Heart right ventricle (tissue), 16 donors: Measurements from ENCODE around the gene BAIAP2L2. TPM values are rescaled to one million over a fixed set of nuclear protein-coding genes. Genes with fewer than 3 reads are reported as not detected.

ENCODE experiments used
- ATAC-seq, 8 donors: fragments of 200-7000 bp; cut with Tn5 transposase; one replicate each; pipeline ENCODE4 v1.9.1; 2020; ENCODE audit warnings: mild to moderate bottlenecking in 8 of 8, moderate library complexity in 8 of 8, moderate number of reproducible peaks in 1 of 8
- DNase-seq, 2 donors: peaks; one replicate each; pipeline ENCODE4 v3.0.0-alpha.2; 2020
- H3K27ac ChIP-seq, 10 donors: fragments of 200-600 bp; sonication (generic) in 2 of 10; one replicate each; pipeline versions ENCODE4 v1.5.0 to v1.8.0; 2020 to 2022; ENCODE audit warnings: mild to moderate bottlenecking in 3 of 10
- H3K27me3 ChIP-seq, 7 donors: fragments of 200-600 bp; one replicate each; pipeline ENCODE4 v1.8.0; 2021 to 2022; ENCODE audit warnings: mild to moderate bottlenecking in 2 of 7
- H3K36me3 ChIP-seq, 9 donors: fragments of 200-600 bp; sonication (generic) in 1 of 9; one replicate each; pipeline versions ENCODE4 v1.5.0 to v1.8.0; 2020 to 2022; ENCODE audit warnings: mild to moderate bottlenecking in 2 of 9
- H3K4me1 ChIP-seq, 9 donors: fragments of 200-600 bp; sonication (generic) in 1 of 9; one replicate each; pipeline versions ENCODE4 v1.5.0 to v1.8.0; 2020 to 2022; ENCODE audit warnings: mild to moderate bottlenecking in 4 of 9
- H3K4me3 ChIP-seq, 10 donors: fragments of 200-600 bp; sonication (generic) in 2 of 10; one replicate each; pipeline versions ENCODE4 v1.5.0 to v1.8.0; 2020 to 2022; ENCODE audit warnings: mild to moderate bottlenecking in 7 of 10, moderate library complexity in 2 of 10
- H3K9me3 ChIP-seq, 11 donors: fragments of 200-600 bp in 10 of 11; sonication (generic) in 2 of 11; one replicate each; pipeline versions ENCODE4 v1.5.0 to v1.8.0; 2013 to 2022; ENCODE audit warnings: mild to moderate bottlenecking in 2 of 11, control low read depth in 1 of 11, moderate library complexity in 1 of 11
- WGBS, 2 donors: extraction: QIAGEN DNeasy Blood & Tissue Kit; methylation state at CpG; one replicate each; pipeline ENCODE4 v1.1.7; 2013; ENCODE audit warnings: inconsistent platforms in 1 of 2; 5-methylcytosine and 5-hydroxymethylcytosine counted together
- intact Hi-C, 10 donors: fragments of 100-400 bp; cut with DNase I; formaldehyde crosslinking; loops; one replicate each; pipeline versions ENCODE4 v1.11.1 to v1.14.2; 2022
- polyA plus RNA-seq, 2 donors: library from polyadenylated mRNA; stranded (reverse); fragments of 200-250 nt; gene quantifications; one replicate each; pipeline ENCODE4 v1.2.3, GENCODE V29; 2013
- total RNA-seq, 10 donors: library from RNA; stranded (reverse); fragmentation: NEBNext Ultra II Directional in 3 of 10; extraction: Animal tissue kit (Norgen Biotek cat#: 25700) in 3 of 10; gene quantifications; one replicate each; pipeline versions ENCODE4 v1.2.1 to v1.2.4, GENCODE V29; 2021 to 2023
- TF ChIP-seq, protein P1 (sequence below), 9 donors: fragments of 200-600 bp; sonication (generic) in 2 of 9; IDR thresholded peaks; one replicate each; pipeline versions ENCODE4 v1.5.0 to v1.8.0; 2021 to 2022; ENCODE audit warnings: antibody characterized with exemption in 9 of 9, mild to moderate bottlenecking in 5 of 9, moderate library complexity in 1 of 9
- donor health status: Arrhythmogenic right ventricular cardiomyopathy.
- donor health status: ischemic (EF 13 %, LVEDD 7.1; RV severe dilation, severe dysfunction).
- donor health status: healthy with polysubstance abuse.
- donor health status: DM: no; HTN: yes; CAD: no.
- donor health status: DM: no; HTN: no; CAD: no.
- donor health status: ischemic (EF 25% LVEDD 6.9; RV normal size, moderate dysfunction).
- donor health status: ischemic (EF 25% LVEDD 5.7; RV mildly dilated, moderate dysfunction).
- donor health status: healthy.
- donor health status: DM: yes; HTN: yes; CAD: no.
- donor health status: Ischemic cardiomyopathy.
- donor health status: ischemic (EF 35%, LVEDD 5.7; RV mildly dilated, moderate dysfunction).
- donor health status: nonischemic (EF 11% LVEDD 7.7; RV severe dilation, severe dysfunction).
- donor health status: DM: yes; HTN: yes; CAD: no.
- donor health status: PGD.
- donor health status: ischemic (EF 29% LVEDD 5.4; RV normal size, mild dysfunction).
- donor health status: nonischemic (EF 23%, LVEDD 6.1; RV moderate dilation, normal function).

The BAIAP2L2 gene
- total and polyA plus RNA-seq, 12 donors, result 0.12 to 0.37 (median 0.21) TPM; not detected in 4

DNA sequence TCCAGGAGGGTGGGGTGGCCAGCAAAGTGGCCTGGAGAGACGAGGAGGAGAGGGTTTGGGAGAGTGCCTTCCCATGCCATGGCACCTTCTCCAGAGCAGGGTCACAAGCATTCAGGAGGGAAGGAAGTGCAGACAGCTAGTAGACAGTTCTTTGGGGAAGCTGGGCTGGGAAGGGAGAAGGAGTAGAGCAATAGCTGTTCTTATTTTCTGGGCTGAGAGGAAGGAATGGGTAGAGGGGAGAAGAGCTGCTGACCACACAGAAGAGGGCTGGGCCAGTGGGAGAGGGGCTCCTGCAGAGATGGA lies 68.0 kb downstream of the BAIAP2L2 start:
- H3K36me3 ChIP-seq, result no peaks in the 10 kb centered on the region
- H3K27me3 ChIP-seq, result no peaks in the 10 kb centered on the region
- no peaks in the 10 kb centered on the region for H3K9me3 ChIP-seq
- WGBS, 2 donors, result 55 to 65% methylated on average over 1 of the region's 1 CpG
- no peak overlapping the region for H3K4me3 ChIP-seq
- intact Hi-C loops, result no loop called here
- no peak overlapping the region for H3K27ac ChIP-seq
- ATAC-seq (peak in 1 of 8 donors; percentile 9), DNase-seq (no peak)
- H3K4me1 ChIP-seq, result peaks cover 0 to 16% (median 6%) of the 10 kb centered on the region in 9 donors
- TF ChIP-seq, protein P1, sequence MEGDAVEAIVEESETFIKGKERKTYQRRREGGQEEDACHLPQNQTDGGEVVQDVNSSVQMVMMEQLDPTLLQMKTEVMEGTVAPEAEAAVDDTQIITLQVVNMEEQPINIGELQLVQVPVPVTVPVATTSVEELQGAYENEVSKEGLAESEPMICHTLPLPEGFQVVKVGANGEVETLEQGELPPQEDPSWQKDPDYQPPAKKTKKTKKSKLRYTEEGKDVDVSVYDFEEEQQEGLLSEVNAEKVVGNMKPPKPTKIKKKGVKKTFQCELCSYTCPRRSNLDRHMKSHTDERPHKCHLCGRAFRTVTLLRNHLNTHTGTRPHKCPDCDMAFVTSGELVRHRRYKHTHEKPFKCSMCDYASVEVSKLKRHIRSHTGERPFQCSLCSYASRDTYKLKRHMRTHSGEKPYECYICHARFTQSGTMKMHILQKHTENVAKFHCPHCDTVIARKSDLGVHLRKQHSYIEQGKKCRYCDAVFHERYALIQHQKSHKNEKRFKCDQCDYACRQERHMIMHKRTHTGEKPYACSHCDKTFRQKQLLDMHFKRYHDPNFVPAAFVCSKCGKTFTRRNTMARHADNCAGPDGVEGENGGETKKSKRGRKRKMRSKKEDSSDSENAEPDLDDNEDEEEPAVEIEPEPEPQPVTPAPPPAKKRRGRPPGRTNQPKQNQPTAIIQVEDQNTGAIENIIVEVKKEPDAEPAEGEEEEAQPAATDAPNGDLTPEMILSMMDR (IDR thresholded peaks at IDR 0.05), result no peak

DNA sequence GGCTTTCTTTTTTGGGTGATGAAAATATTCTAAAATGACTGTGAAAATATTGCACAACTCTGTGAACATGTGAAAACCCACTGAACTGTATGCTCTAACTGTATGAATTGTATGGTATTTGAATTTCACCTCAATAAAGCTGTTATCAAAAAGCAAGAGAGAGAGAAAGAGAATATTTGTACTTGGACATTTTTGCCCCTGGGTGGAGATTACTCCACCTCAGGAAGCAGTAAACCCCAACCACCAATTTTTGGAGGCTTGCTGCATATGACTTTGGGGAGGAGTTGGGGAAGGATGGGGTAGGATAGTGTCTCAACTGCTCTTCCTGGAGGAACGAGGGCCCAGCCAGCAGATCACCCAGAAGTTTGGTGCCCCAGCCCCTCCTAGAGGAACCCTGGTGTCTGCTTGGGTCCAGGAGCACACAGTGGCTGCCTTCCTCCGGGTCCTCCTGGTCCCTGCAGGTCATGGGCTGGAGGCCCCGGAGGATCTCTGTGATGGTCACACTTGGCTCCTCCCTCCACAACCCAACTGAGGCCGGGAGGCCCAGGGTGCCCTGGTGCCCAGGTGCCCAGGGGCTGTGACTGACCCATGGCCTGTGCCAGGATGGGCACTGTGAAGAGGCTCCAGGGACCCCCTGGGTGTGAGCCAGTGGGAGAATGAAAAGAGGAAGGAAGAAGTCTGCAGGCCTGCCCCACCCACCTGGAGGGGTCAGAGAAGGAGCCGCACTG lies 68.6 kb downstream of the BAIAP2L2 start:
- TF ChIP-seq, protein P1 (IDR thresholded peaks at IDR 0.05), result no peak
- peaks cover 0 to 16% (median 6%) of the 10 kb centered on the region in 9 donors for H3K4me1 ChIP-seq
- H3K9me3 ChIP-seq, result no peaks in the 10 kb centered on the region
- H3K36me3 ChIP-seq, result no peaks in the 10 kb centered on the region
- intact Hi-C loops, result no loop called here
- no peak overlapping the region for H3K4me3 ChIP-seq
- H3K27me3 ChIP-seq, result no peaks in the 10 kb centered on the region
- ATAC-seq (peak in 1 of 8 donors; percentile 7), DNase-seq (no peak)
- 75 to 76% methylated on average over 5 of the region's 5 CpGs for WGBS, 2 donors
- no peak overlapping the region for H3K27ac ChIP-seq

DNA sequence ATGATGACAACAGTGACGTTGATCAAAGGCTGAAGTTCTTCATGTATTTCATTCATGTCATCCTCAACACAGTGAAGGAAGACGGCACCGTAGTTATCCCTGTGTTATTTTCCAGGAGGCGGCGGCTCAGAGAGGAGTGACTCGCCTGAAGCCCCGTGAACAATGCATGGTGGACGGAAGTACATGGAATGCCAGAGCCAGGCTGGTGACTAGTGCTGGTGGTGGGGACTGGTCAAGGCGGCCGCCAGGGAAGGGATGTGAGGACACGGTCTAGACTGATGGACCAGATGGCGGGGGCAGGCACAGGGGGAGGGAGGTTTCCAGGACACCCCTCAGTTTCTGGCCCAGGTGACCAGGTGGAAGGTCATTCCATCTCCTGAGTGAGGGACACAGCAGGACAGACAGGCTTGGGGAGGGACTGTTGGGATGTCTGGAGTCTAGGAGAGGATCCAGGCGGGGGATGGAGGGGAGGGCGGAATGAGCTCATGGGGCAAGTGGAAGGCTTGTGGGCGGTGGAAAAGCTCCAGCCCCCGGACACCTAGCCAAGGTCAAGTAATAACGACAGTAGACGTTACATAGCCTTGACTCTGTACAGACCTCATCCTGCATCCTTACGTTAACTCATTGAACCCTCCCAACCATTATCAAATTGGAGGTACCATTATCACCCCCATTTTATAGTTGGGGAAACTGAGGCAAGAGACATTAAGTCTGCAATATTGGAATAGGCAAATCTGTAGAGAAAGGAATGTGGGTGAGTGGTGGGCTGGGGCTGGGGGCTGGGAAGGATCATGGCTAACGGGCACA lies 69.3 kb downstream of the BAIAP2L2 start:
- TF ChIP-seq, protein P1 (IDR thresholded peaks at IDR 0.05), result no peak
- ATAC-seq (no peak), DNase-seq (no peak)

DNA sequence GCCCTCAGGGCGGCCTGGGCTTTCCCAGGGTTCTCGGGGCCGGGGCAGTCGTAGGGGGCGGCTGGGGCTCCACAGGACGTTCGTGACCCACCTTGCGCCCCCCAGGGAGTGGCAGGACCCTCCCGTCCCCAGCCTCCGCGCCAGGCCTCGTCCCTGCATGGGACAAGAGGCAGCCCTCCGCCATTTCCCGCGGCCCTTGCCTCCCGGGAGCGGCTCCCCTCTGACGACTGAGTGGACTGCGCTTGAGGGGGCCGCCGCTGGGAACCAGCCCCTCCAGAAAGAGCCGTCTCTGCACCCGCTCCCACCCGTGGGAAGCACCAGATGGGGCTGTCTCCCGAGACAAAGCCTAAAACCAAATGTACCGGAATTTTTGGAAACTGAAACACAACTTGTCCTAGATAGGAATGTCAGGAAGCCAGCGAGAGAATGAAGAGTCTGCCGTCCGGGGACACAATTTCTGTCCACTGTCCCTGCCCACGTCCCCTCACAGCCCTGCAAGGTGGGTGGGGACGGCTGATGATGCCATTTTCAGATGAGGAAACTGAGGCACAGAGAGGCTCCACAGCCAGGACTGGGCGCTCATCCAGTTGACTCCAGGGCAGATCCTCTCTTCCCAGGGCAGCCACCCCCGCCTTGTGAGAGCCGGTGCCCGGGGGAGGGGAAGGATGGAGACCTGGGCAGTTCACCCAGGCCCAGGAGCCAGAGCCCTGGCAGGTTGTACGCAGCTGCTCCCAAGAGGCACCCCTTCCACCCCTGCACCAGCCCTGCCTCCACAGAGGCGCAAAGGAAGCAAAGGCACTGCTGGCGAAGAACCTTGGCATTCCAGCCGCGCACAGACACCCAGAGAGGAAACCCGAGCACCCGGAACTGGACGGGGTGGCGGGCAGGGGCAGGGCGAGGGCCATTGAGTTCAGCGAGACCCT lies 71.3 kb downstream of the BAIAP2L2 start:
- intact Hi-C loops, result no loop called here
- peak overlapping the region; percentile 46 to 80 (median 66) for H3K27ac ChIP-seq
- H3K4me3 ChIP-seq, result peak overlapping the region in 2 of 10 donors; percentile 5 to 20
- peaks cover 4 to 25% (median 14%) of the 10 kb centered on the region in 9 donors for H3K4me1 ChIP-seq
- TF ChIP-seq, protein P1 (IDR thresholded peaks at IDR 0.05), result no peak
- no peaks in the 10 kb centered on the region for H3K27me3 ChIP-seq
- no peaks in the 10 kb centered on the region for H3K9me3 ChIP-seq
- DNase-seq (peak in 1 of 2 donors; percentile 41), ATAC-seq (peak in 5 of 8 donors; percentile 7 to 62 (median 31))
- no peaks in the 10 kb centered on the region for H3K36me3 ChIP-seq
- 74 to 75% methylated on average over 46 of the region's 46 CpGs for WGBS, 2 donors

More for the DNA sequence above, 69.3 kb downstream of the BAIAP2L2 start:
- peaks cover 0 to 16% (median 6%) of the 10 kb centered on the region in 9 donors for H3K4me1 ChIP-seq
- H3K4me3 ChIP-seq, result no peak overlapping the region
- intact Hi-C loops, result no loop called here
- H3K27me3 ChIP-seq, result no peaks in the 10 kb centered on the region
- H3K9me3 ChIP-seq, result no peaks in the 10 kb centered on the region
- 82 to 87% methylated on average over 20 of the region's 20 CpGs for WGBS, 2 donors
- H3K27ac ChIP-seq, result no peak overlapping the region
- H3K36me3 ChIP-seq, result no peaks in the 10 kb centered on the region
